Neuronal stem cell (in vitro differentiated cells): ENCODE data around the gene LHX4.

Experiments
- DNase-seq: peaks from one replicate; pipeline ENCODE4 v3.0.0-alpha.2; 2013; ENCODE audit warnings: low spot score
- H2AFZ ChIP-seq: one replicate; pipeline ENCODE4 v1.6.1; 2013; ENCODE audit warnings: mild to moderate bottlenecking, low read length, inconsistent platforms
- H2AK5ac ChIP-seq: 2 replicates; pipeline ENCODE4 v1.6.1; 2013; ENCODE audit warnings: low read depth, mild to moderate bottlenecking, inconsistent platforms, low read length, moderate library complexity, mixed read lengths
- H2BK120ac ChIP-seq: 2 replicates; pipeline ENCODE4 v1.6.1; 2013; ENCODE audit warnings: low read depth, mild to moderate bottlenecking, inconsistent platforms, low read length, moderate library complexity, mixed read lengths
- H2BK12ac ChIP-seq: one replicate; pipeline ENCODE4 v1.6.1; 2013; ENCODE audit warnings: low read length, inconsistent platforms
- H2BK15ac ChIP-seq: 2 replicates; pipeline ENCODE4 v1.6.1; 2013; ENCODE audit warnings: mild to moderate bottlenecking, low read length, inconsistent platforms, mixed read lengths
- H2BK5ac ChIP-seq: one replicate; pipeline ENCODE4 v1.6.1; 2013; ENCODE audit warnings: inconsistent platforms, mild to moderate bottlenecking, low read length, moderate library complexity
- H3K14ac ChIP-seq: one replicate; pipeline ENCODE4 v1.6.1; 2013; ENCODE audit warnings: low read length, inconsistent platforms
- H3K18ac ChIP-seq: 2 replicates; pipeline ENCODE4 v1.6.1; 2013; ENCODE audit warnings: low read length, inconsistent platforms
- H3K23ac ChIP-seq: 2 replicates; pipeline ENCODE4 v1.6.1; 2013; ENCODE audit warnings: low read depth, mild to moderate bottlenecking, mixed read lengths, low read length, inconsistent platforms; ENCODE audit not compliant: poor library complexity
- H3K27ac ChIP-seq: replicated peaks from 3 replicates; pipeline ENCODE4 v1.5.1; 2013; ENCODE audit warnings: low read length, inconsistent platforms
- H3K27me3 ChIP-seq, 3 experiments: 2 replicates each; pipeline ENCODE4 v1.6.1; 2013; ENCODE audit warnings: low read length in 3 of 3, mild to moderate bottlenecking in 2 of 3, inconsistent platforms in 1 of 3, low read depth in 1 of 3, mixed read lengths in 1 of 3, moderate library complexity in 1 of 3; ENCODE audit not compliant: control insufficient read depth in 3 of 3, insufficient read depth in 3 of 3
- H3K36me3 ChIP-seq, 2 donors: replicated peaks in 1 of 2; 2 replicates each; pipeline ENCODE4 v1.6.1; 2013; ENCODE audit warnings: low read length in 2 of 2; ENCODE audit not compliant: control insufficient read depth in 2 of 2, insufficient read depth in 2 of 2
- H3K4ac ChIP-seq: 2 replicates; pipeline ENCODE4 v1.6.1; 2013; ENCODE audit warnings: inconsistent platforms, mild to moderate bottlenecking, low read length, moderate library complexity
- H3K4me1 ChIP-seq, 2 donors: 1 replicate in 1 of 2; 2 replicates in 1 of 2; pipeline ENCODE4 v1.6.1; 2013; ENCODE audit warnings: low read length in 2 of 2, low read depth in 1 of 2; ENCODE audit not compliant: control insufficient read depth in 2 of 2, insufficient read depth in 1 of 2
- H3K4me2 ChIP-seq: one replicate; pipeline ENCODE4 v1.6.1; 2013; ENCODE audit warnings: mild to moderate bottlenecking, low read length, inconsistent platforms; ENCODE audit not compliant: insufficient read depth, poor library complexity, severe bottlenecking
- H3K4me3 ChIP-seq, 2 donors: 2 replicates each; pipeline ENCODE4 v1.5.1; 2013; ENCODE audit warnings: low read length in 2 of 2, mild to moderate bottlenecking in 2 of 2, inconsistent platforms in 1 of 2, moderate library complexity in 1 of 2
- H3K79me1 ChIP-seq: one replicate; pipeline ENCODE4 v1.6.1; 2013; ENCODE audit warnings: low read depth, mild to moderate bottlenecking, inconsistent platforms, low read length, moderate library complexity
- H3K9ac ChIP-seq: one replicate; pipeline ENCODE4 v1.6.1; 2013; ENCODE audit warnings: mild to moderate bottlenecking, low read depth, low read length, inconsistent platforms; ENCODE audit not compliant: poor library complexity
- H3K9me3 ChIP-seq, 2 donors: replicated peaks in 1 of 2; 2 replicates each; pipeline versions ENCODE3 to v1.6.1; 2013; ENCODE audit warnings: low read length in 2 of 2, mild to moderate bottlenecking in 2 of 2, inconsistent platforms in 1 of 2, low read depth in 1 of 2, mixed read lengths in 1 of 2, moderate library complexity in 1 of 2; ENCODE audit not compliant: control insufficient read depth in 2 of 2, insufficient read depth in 1 of 2
- H4K8ac ChIP-seq: one replicate; pipeline ENCODE4 v1.6.1; 2013; ENCODE audit warnings: low read depth, mild to moderate bottlenecking, inconsistent platforms, low read length, moderate library complexity
- H4K91ac ChIP-seq: one replicate; pipeline ENCODE4 v1.6.1; 2013; ENCODE audit warnings: low read length, low read depth, mild to moderate bottlenecking, inconsistent platforms; ENCODE audit not compliant: poor library complexity
- WGBS, 2 donors: extraction: QIAGEN DNeasy Blood & Tissue Kit; methylation state at CpG; one replicate each; pipeline ENCODE4 v1.1.7; 2013; ENCODE audit warnings: missing lambda C conversion rate in 2 of 2, mixed read lengths in 1 of 2; ENCODE audit not compliant: insufficient read length in 2 of 2, insufficient replicate concordance in 1 of 2; ENCODE audit errors: extremely low coverage in 2 of 2; 5-methylcytosine and 5-hydroxymethylcytosine counted together

LHX4 gene

GRCh38 chr1:180268556-180269075, 38.6 kb downstream of the LHX4 start:
- no peak overlapping the region for H4K91ac ChIP-seq
- H2AK5ac ChIP-seq, result no peak overlapping the region
- DNase-seq, result no peak
- H2BK12ac ChIP-seq, result no peak overlapping the region
- H3K9me3 ChIP-seq, result no peaks in the 10 kb centered on the region
- H3K79me1 ChIP-seq, result peaks cover 2% of the 10 kb centered on the region
- peaks cover 14 to 36% of the 10 kb centered on the region in 2 donors for H3K4me1 ChIP-seq
- no peak overlapping the region for H3K27ac ChIP-seq
- H2AFZ ChIP-seq, result no peak overlapping the region
- no peak overlapping the region for H2BK120ac ChIP-seq
- H4K8ac ChIP-seq, result no peak overlapping the region
- no peak overlapping the region for H3K9ac ChIP-seq
- no peak overlapping the region for H3K4ac ChIP-seq
- no peak overlapping the region for H3K18ac ChIP-seq
- no peaks in the 10 kb centered on the region for H3K27me3 ChIP-seq
- H2BK15ac ChIP-seq, result no peak overlapping the region
- H3K36me3 ChIP-seq, result peaks cover 0 to 9% of the 10 kb centered on the region in 2 donors
- no peak overlapping the region for H3K4me3 ChIP-seq
- WGBS, 2 donors, result no CpG with 5 or more reads among the region's 9 CpGs
- H3K14ac ChIP-seq, result no peak overlapping the region
- H2BK5ac ChIP-seq, result no peak overlapping the region
- H3K23ac ChIP-seq, result no peak overlapping the region
- no peak overlapping the region for H3K4me2 ChIP-seq

- Histone ChIP-seq H3K14ac (no peak overlapping the region), H2BK12ac (no peak overlapping the region), H3K27me3 (no peaks in the 10 kb centered on the region), H3K4me3 (no peak overlapping the region), H3K4me2 (no peak overlapping the region), H2BK120ac (no peak overlapping the region), H3K79me1 (peaks cover 2% of the 10 kb centered on the region), H3K36me3 (peaks cover 4 to 22% of the 10 kb centered on the region in 2 donors), H3K4me1 (peaks cover 14 to 30% of the 10 kb centered on the region in 2 donors), H3K4ac (no peak overlapping the region), H4K8ac (no peak overlapping the region), H2AFZ (no peak overlapping the region), H3K9ac (no peak overlapping the region), H4K91ac (no peak overlapping the region), H2BK15ac (no peak overlapping the region), H3K23ac (no peak overlapping the region), H3K18ac (peak overlapping the region; percentile 5), H3K27ac (peak overlapping the region; percentile 21), H2BK5ac (no peak overlapping the region), H3K9me3 (no peaks in the 10 kb centered on the region), H2AK5ac (no peak overlapping the region)
- DNase-seq, result no peak
- WGBS, 2 donors, result no CpG with 5 or more reads among the region's 14 CpGs
Measured at GRCh38 chr1:180269645-180270529, 39.8 kb downstream of the LHX4 start.

- no CpG with 5 or more reads among the region's 8 CpGs for WGBS, 2 donors
- H3K9me3 ChIP-seq, result peaks cover 0 to 1% of the 10 kb centered on the region in 2 donors
- no peak overlapping the region for H2BK15ac ChIP-seq
- H2BK120ac ChIP-seq, result no peak overlapping the region
- no peak overlapping the region for H3K27ac ChIP-seq
- no peaks in the 10 kb centered on the region for H3K27me3 ChIP-seq
- H3K4me2 ChIP-seq, result no peak overlapping the region
- H3K14ac ChIP-seq, result peak overlapping the region; percentile 51
- H4K91ac ChIP-seq, result no peak overlapping the region
- no peak overlapping the region for H4K8ac ChIP-seq
- peaks cover 14 to 30% of the 10 kb centered on the region in 2 donors for H3K4me1 ChIP-seq
- H3K4ac ChIP-seq, result no peak overlapping the region
- no peak overlapping the region for H3K9ac ChIP-seq
- H2BK12ac ChIP-seq, result peak overlapping the region; percentile 17
- H3K23ac ChIP-seq, result peak overlapping the region; percentile 14
- H3K36me3 ChIP-seq, result peaks cover 4 to 29% of the 10 kb centered on the region in 2 donors
- no peak overlapping the region for H2AK5ac ChIP-seq
- no peak overlapping the region for H3K4me3 ChIP-seq
- H3K79me1 ChIP-seq, result peaks cover 2% of the 10 kb centered on the region
- peak overlapping the region; percentile 26 for H2BK5ac ChIP-seq
- peak overlapping the region; percentile 71 for H3K18ac ChIP-seq
- DNase-seq, result no peak
- no peak overlapping the region for H2AFZ ChIP-seq
Measured at GRCh38 chr1:180270530-180271271, 40.6 kb downstream of the LHX4 start.
